ENCODE results near the gene TRIP10.

- TF ChIP-seq, protein P1, sequence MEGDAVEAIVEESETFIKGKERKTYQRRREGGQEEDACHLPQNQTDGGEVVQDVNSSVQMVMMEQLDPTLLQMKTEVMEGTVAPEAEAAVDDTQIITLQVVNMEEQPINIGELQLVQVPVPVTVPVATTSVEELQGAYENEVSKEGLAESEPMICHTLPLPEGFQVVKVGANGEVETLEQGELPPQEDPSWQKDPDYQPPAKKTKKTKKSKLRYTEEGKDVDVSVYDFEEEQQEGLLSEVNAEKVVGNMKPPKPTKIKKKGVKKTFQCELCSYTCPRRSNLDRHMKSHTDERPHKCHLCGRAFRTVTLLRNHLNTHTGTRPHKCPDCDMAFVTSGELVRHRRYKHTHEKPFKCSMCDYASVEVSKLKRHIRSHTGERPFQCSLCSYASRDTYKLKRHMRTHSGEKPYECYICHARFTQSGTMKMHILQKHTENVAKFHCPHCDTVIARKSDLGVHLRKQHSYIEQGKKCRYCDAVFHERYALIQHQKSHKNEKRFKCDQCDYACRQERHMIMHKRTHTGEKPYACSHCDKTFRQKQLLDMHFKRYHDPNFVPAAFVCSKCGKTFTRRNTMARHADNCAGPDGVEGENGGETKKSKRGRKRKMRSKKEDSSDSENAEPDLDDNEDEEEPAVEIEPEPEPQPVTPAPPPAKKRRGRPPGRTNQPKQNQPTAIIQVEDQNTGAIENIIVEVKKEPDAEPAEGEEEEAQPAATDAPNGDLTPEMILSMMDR (IDR thresholded peaks at IDR 0.05), result no peak
- TF ChIP-seq POLR2A (IDR thresholded peaks at IDR 0.05), result no peak
Observed at GRCh38 chr19:6692027-6692426, 47.5 kb upstream of the TRIP10 start.
